Esophagus (tissue), 2 donors: Measurements from ENCODE around the gene TMEM225. TPM values are rescaled to one million over a fixed set of nuclear protein-coding genes. Genes with fewer than 3 reads are reported as not detected.

ENCODE experiments used
- H3K27ac ChIP-seq, 2 donors: one replicate each; pipeline ENCODE4 v1.5.1; 2013; ENCODE audit warnings: low read depth in 2 of 2, mild to moderate bottlenecking in 2 of 2, inconsistent platforms in 1 of 2, low read length in 1 of 2, moderate library complexity in 1 of 2
- H3K27me3 ChIP-seq, 2 donors: one replicate each; pipeline ENCODE4 v1.6.1; 2013; ENCODE audit warnings: low read length in 2 of 2, control low read depth in 1 of 2, mild to moderate bottlenecking in 1 of 2; ENCODE audit not compliant: insufficient read depth in 2 of 2, control insufficient read depth in 1 of 2
- H3K36me3 ChIP-seq, 2 donors: one replicate each; pipeline ENCODE4 v1.6.1; 2013; ENCODE audit warnings: low read length in 1 of 2; ENCODE audit not compliant: control insufficient read depth in 2 of 2, insufficient read depth in 2 of 2
- H3K4me1 ChIP-seq, 2 donors: one replicate each; pipeline ENCODE4 v1.6.1; 2013; ENCODE audit warnings: low read length in 1 of 2; ENCODE audit not compliant: control insufficient read depth in 2 of 2, insufficient read depth in 2 of 2
- H3K4me3 ChIP-seq, 2 donors: one replicate each; pipeline ENCODE4 v1.5.1; 2013; ENCODE audit warnings: low read length in 2 of 2, mild to moderate bottlenecking in 2 of 2, low read depth in 1 of 2, moderate library complexity in 1 of 2
- H3K9me3 ChIP-seq, 2 donors: one replicate each; pipeline ENCODE4 v1.6.1; 2013; ENCODE audit warnings: mild to moderate bottlenecking in 2 of 2, low read depth in 1 of 2, low read length in 1 of 2, moderate library complexity in 1 of 2; ENCODE audit not compliant: control insufficient read depth in 2 of 2, insufficient read depth in 1 of 2
- WGBS, 2 donors: extraction: QIAGEN DNeasy Blood & Tissue Kit; methylation state at CpG; one replicate each; pipeline ENCODE4 v1.1.7; 2013; 5-methylcytosine and 5-hydroxymethylcytosine counted together
- polyA plus RNA-seq, 2 donors: library from polyadenylated mRNA; stranded (reverse); fragments of 200-250 nt; gene quantifications; one replicate each; pipeline ENCODE4 v1.2.3, GENCODE V29; 2013
- donor health status: healthy with polysubstance abuse.
- donor health status: Bipolar disorder and iron deficiency.

Gene TMEM225
- polyA plus RNA-seq, 2 donors = not detected

- WGBS, 2 donors = 33 to 38% methylated on average over 3 of the region's 3 CpGs
Observed at GRCh38 chr11:123838199-123838598, 47.3 kb downstream of the TMEM225 start.

DNA sequence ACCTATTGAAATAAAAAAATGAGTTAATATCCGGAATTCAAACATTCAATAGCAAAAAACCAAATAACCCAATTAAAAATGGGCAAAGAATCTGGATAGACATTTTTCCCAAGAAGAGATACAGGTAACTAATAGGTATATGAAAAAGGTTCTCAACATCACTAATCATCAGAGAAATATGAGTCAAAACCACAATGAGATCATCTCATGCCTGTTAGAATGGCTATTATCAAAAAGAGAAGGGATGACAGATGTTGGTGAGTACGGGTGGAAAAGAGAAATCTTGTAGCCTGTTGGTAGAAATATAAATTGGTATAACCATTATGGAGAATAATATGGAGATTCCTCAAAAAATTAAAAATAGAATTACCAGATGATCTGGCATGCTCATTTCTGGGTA lies 52.4 kb downstream of the TMEM225 start:
- Histone ChIP-seq H3K27me3 (no peaks in the 10 kb centered on the region), H3K4me1 (no peaks in the 10 kb centered on the region)
- WGBS, 2 donors = 74 to 84% methylated on average over 2 of the region's 2 CpGs

More at GRCh38 chr11:123838199-123838598, 47.3 kb downstream of the TMEM225 start:
- no peaks in the 10 kb centered on the region for H3K36me3 ChIP-seq
- no peak overlapping the region for H3K27ac ChIP-seq
- peaks cover 0 to 2% of the 10 kb centered on the region in 2 donors for H3K9me3 ChIP-seq
- no peaks in the 10 kb centered on the region for H3K27me3 ChIP-seq
- H3K4me1 ChIP-seq = no peaks in the 10 kb centered on the region
- no peak overlapping the region for H3K4me3 ChIP-seq

More for the DNA sequence above, 52.4 kb downstream of the TMEM225 start:
- no peak overlapping the region for H3K27ac ChIP-seq
- no peak overlapping the region for H3K4me3 ChIP-seq
- no peaks in the 10 kb centered on the region for H3K36me3 ChIP-seq
- H3K9me3 ChIP-seq = peaks cover 0 to 2% of the 10 kb centered on the region in 2 donors

Other genes starting within 250 kb of the TMEM225 start
- gene SCN3B, start 231.0 kb downstream of the TMEM225 start, polyA plus RNA-seq = under 1 TPM; 0.16 to 0.29 TPM
- 1 to 10 TPM; 5.0 to 5.5 TPM for gene ZNF202, start 144.0 kb downstream of the TMEM225 start, polyA plus RNA-seq
- not detected for gene OR6X1, start 131.2 kb downstream of the TMEM225 start, polyA plus RNA-seq
- gene OR6M1, start 79.3 kb downstream of the TMEM225 start, polyA plus RNA-seq = not detected
- gene OR8D4, start 16.5 kb upstream of the TMEM225 start, polyA plus RNA-seq = not detected
- not detected for gene OR4D5, start 53.9 kb upstream of the TMEM225 start, polyA plus RNA-seq
- gene OR6T1, start 58.2 kb upstream of the TMEM225 start, polyA plus RNA-seq = not detected
- not detected for gene OR10S1, start 92.1 kb upstream of the TMEM225 start, polyA plus RNA-seq
- not detected for gene OR10G6, start 109.5 kb upstream of the TMEM225 start, polyA plus RNA-seq
- not detected for gene OR10G4, start 127.3 kb upstream of the TMEM225 start, polyA plus RNA-seq
- not detected for gene OR10G9, start 137.3 kb upstream of the TMEM225 start, polyA plus RNA-seq
- not detected for gene OR10G8, start 141.1 kb upstream of the TMEM225 start, polyA plus RNA-seq
- not detected for gene OR10G7, start 155.7 kb upstream of the TMEM225 start, polyA plus RNA-seq
- 1 to 10 TPM; 6.6 TPM for gene VWA5A, start 229.8 kb upstream of the TMEM225 start, polyA plus RNA-seq